Fibroblast of gingiva (primary cell): Measurements from ENCODE around the gene FBXO45.
"Not testable (repeated sequence)": the region's sequence is repeated elsewhere in the genome, so short reads cannot be mapped to it uniquely, and the experiment has no call there.

Experiments
- DNase-seq: peaks from one replicate; pipeline ENCODE4 v3.0.0-alpha.2; 2011; ENCODE audit warnings: low read depth

Gene FBXO45

GRCh38 chr3:196619223-196619622, 50.8 kb downstream of the FBXO45 start:
- no peak for DNase-seq

DNA sequence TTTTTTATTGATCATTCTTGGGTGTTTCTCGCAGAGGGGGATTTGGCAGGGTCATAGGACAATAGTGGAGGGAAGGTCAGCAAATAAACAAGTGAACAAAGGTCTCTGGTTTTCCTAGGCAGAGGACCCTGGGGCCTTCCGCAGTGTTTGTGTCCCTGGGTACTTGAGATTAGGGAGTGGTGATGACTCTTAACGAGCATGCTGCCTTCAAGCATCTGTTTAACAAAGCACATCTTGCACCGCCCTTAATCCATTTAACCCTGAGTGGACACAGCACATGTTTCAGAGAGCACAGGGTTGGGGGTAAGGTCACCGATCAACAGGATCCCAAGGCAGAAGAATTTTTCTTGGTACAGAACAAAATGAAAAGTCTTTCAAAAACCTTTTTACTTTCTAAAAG, 51.2 kb downstream of the FBXO45 start:
- not testable (repeated sequence) for DNase-seq

DNA sequence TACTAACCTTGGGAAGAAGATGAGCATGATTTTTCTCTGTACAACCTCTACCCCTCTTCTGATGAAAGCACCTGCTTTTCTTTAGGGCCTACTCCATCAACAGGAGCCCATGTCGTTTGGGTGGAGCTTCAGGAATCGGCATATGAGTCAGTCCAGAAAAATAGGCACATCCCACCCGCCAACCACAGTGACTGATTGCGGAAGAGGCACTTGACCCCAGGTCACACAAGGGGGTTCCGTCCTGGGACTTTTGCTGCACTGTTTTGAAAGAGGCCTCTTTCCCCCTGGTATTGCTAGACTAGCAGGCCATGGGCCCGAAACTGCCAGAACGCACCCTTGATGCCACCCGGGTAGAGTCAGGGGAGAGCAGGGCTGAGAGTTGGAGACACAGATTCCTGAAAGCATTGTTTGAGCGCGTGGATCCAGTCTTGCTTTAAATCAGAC, 51.7 kb downstream of the FBXO45 start:
- DNase-seq = peak; percentile 9

GRCh38 chr3:196620684-196621083, 52.2 kb downstream of the FBXO45 start:
- DNase-seq = no peak

DNA sequence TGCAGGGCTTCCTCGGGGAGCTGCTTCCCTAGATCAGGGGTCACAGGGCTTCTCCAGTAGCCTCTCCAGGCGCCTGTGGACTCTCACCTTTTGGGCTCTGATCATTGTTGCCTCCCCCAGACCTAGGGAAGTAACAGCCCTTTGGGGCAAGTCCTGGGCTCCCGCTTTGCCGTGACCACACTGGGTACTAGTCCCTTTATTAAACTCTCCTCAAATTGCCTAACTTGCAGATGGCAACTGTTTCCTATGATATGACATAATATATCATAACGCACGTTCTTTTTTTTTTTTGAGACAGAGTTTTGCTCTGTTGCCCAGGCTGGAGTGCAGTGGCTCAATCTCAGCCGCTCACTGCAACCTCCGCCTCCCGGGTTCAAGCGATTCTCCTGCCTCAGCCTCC, 53.2 kb downstream of the FBXO45 start:
- DNase-seq = no peak

DNA sequence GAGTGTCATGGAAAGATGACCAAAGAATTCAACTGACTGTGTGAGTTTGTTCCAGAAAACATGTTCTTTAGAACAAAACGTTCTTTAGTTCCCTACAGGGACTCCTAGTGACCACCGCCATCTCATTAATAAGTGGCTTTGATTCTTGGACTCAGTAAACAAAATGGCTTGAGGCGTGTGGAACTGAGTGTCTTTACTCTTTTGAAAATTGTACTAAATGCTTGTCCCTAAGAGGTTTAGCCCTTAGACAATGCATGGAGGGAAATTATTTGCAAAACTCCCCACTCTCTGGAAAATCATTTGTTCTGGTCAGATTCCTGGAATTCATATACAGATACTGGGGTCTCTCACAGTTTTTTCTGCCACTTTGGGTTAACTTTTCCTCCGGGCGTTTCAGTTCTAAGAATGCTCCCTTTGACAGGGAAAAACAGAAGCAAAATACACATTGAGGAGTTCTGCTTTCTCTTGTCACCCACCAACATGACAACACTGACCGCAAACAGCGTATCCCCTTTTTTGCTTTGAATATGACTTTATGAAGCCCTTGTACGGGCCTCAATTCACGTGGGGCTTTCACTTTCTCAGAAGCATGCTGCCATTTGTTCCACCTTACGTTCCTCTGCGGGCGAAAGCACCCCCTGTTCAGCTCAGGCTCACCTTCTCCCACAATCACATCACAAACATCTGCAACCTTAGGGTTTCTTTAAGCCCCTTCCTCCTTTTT, 55.8 kb downstream of the FBXO45 start:
- no peak for DNase-seq

GRCh38 chr3:196624907-196625306, 56.4 kb downstream of the FBXO45 start:
- no peak for DNase-seq

- DNase-seq = no peak
These were observed 56.9 kb downstream of the FBXO45 start for GRCh38 chr3:196625331-196625730.

DNA sequence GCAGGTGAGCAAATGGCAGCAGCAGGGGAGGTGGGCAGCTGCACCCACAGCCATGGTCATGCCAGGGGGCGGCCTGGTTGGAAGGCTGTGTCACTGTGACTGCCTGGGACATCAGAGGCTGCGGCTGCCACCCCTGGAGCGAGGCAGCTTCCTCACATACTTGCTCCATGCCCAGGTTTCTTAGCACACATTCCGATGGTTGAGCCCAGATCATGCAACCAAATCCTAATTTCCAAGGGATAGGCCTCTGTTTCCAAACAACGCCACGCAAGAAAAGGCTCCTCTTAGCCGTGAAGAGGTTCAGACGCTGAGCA, 59.4 kb downstream of the FBXO45 start:
- no peak for DNase-seq

DNA sequence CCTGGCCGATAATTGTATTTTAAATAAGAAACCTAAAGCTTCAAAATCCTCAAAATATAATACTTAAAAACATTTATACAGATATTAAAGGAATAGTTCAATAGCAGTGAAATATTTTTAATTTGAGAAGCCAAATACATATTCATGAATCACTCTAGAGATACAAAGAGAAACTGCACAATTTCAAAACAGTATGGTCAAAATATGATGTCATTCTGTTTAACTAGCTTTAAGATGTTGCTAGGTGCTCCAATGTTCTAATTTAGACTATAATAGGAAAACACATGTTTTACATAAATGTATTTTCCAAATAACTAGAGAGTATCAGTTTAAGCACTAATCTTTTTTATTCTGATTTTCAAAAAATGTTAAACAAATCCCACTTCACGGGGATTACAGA, 60.8 kb downstream of the FBXO45 start:
- no peak for DNase-seq

DNA sequence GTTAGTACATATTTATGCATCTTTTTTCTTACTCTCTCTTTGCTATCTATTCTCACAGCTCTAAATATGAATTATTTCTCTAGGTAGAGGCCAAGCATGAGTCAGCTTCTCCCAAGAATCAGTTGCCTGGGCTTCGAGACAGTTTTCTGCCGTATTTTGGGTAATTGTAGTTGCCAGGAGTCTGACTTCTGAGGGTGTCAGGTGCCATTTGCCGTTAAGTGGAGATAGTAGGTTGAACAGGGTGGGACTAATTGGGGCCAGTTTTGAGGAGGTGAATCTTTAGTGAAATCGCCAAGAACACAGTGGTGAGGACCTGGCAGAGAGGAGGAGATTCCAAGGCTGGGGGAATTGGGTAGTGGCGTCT, 63.2 kb downstream of the FBXO45 start:
- no peak for DNase-seq

DNA sequence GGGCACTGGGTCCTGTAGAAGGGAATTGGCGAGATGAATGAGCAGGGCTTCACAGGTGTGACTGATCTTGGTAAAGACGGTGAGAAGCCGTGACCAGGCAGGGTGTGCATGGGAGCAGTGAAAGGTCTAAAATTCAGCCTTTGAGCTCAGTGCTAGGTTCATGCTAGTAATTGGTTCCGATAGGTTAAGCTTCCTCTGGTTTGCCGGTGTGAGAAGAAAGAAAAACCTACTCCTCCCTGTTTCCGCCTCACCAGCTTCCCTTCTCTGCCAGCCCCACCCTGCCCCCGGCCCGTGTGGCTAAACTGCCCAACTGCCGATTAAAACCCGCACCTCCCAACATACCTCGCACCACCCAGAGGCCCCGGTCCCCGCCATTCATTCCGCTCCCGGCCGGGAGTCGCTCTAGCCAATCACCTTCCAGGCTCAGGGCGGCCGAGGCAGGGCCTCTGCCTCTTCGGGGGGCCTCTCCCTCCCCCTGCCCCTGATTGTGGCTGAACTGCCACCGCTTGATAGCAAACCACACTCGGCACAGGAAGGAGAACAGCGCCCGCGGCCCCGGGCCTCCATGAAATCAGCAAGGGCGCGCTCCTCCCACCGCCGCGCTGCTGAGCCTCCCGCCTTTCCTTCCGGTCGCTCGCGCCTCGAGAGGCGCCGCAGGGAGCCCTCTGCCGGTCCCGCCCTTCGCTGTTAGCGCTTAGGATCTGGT, 63.7 kb downstream of the FBXO45 start:
- DNase-seq = peak; percentile 61

GRCh38 chr3:196633555-196634151, 65.2 kb downstream of the FBXO45 start:
- no peak for DNase-seq

- DNase-seq = no peak
These were observed 65.8 kb downstream of the FBXO45 start for GRCh38 chr3:196634224-196634623.

DNA sequence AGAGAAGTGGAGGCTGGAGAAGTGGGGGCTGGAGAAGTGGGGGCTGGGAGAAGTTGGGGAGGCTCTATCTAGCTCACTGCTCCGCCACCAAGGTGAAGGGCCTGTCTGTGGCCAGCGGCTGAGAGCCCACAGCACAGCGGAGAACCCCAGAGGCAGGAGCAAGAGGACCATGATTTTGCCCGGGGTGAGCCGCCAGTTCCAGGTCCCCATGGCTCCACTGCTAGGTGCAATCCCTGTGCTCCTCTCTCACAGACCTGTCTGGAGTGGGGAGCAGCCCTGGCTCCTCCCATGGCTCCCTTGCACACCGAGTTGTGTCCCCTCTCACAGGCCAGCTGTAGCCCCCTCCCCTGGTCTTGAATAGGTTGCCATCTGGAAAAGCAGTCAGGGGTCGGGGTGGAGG, 66.4 kb downstream of the FBXO45 start:
- no peak for DNase-seq

GRCh38 chr3:196636369-196637349, 68.2 kb downstream of the FBXO45 start:
- no peak for DNase-seq

DNA sequence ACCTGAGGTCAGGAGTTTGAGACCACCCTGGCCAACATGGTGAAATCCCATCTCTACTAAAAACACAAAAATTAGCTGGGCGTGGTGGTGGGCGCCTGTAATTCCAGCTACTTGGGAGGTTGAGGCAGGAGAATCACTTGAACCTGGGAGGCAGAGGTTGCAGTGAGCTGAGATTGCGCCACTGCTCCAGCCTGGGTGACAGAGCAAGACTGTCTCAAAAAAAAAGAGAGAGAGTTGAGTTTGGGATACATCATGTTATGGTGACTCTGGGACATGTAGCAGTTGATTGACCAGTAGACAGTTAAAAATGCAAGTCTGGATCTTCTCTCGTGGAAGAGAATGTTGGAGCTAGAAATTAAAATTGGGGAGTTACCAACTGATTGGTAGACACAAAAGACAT, 69.5 kb downstream of the FBXO45 start:
- DNase-seq = not testable (repeated sequence)
